Esophagus muscularis mucosa (tissue), 4 donors: Measurements from ENCODE around the gene KSR1.

Experiments used
- CTCF ChIP-seq, 3 experiments: fragments of 200-600 bp in 2 of 3; fragments of 450-650 bp in 1 of 3; sonication (generic) in 2 of 3; IDR thresholded peaks; one replicate each; pipeline ENCODE4 v1.5.1; 2017 to 2019; ENCODE audit warnings: antibody characterized with exemption in 3 of 3, mild to moderate bottlenecking in 2 of 3, moderate library complexity in 1 of 3
- EP300 ChIP-seq: sonication (generic); formaldehyde crosslinking; IDR thresholded peaks from one replicate; pipeline ENCODE4 v1.6.1; 2017; ENCODE audit warnings: antibody characterized with exemption
- POLR2A ChIP-seq: fragments of 450-650 bp; IDR thresholded peaks from one replicate; pipeline ENCODE4 v1.6.1; 2017; ENCODE audit warnings: antibody characterized with exemption, moderate library complexity, mild to moderate bottlenecking, low read depth

GRCh38 chr17:27562777-27563455, 106.7 kb downstream of the KSR1 start:
- TF ChIP-seq CTCF (IDR thresholded peaks at IDR 0.05) (no peak), POLR2A (no peak), EP300 (no peak)
